Activated T-cell treated with anti-CD3 and anti-CD28 coated beads, Interleukin-2, amount 50 U/mL, for 4 hours (primary cell): ENCODE results near the gene DGCR2. TPM values are rescaled to one million over a fixed set of nuclear protein-coding genes. Genes with fewer than 3 reads are reported as not detected.
A peak's percentile ranks its signal among the peaks of the same experiment; 100 is the strongest.

Source experiments
- ATAC-seq, 2 donors: fragments of 200-7000 bp; cut with Tn5 transposase; one replicate each; pipeline ENCODE4 v1.10.0; 2021
- DNase-seq: peaks from one replicate; pipeline ENCODE4 v3.0.0-alpha.2; 2020
- H3K27me3 Mint-ChIP-seq: one replicate; pipeline ENCODE4 v1.8.0; 2021; ENCODE audit warnings: low read depth, mixed read lengths
- H3K36me3 Mint-ChIP-seq: one replicate; pipeline ENCODE4 v1.8.0; 2022; ENCODE audit warnings: mixed read lengths; ENCODE audit not compliant: insufficient read depth
- H3K4me1 Mint-ChIP-seq: one replicate; pipeline ENCODE4 v1.8.0; 2021; ENCODE audit warnings: low read depth, mixed read lengths
- H3K4me3 Mint-ChIP-seq: one replicate; pipeline ENCODE4 v1.8.0; 2021; ENCODE audit warnings: mild to moderate bottlenecking, moderate library complexity, mixed read lengths
- H3K9me3 Mint-ChIP-seq: one replicate; pipeline ENCODE4 v1.8.0; 2021; ENCODE audit warnings: mixed read lengths
- total RNA-seq, 3 donors: library from RNA; stranded (reverse); gene quantifications; one replicate each; pipeline ENCODE4 v1.2.1, GENCODE V29; 2021

The DGCR2 gene
- total RNA-seq, 3 donors from 2014 or later, result 25.8 to 27.7 (median 27.0) TPM

GRCh38 chr22:19126309-19127273, 4.4 kb upstream of the DGCR2 start:
- Mint-ChIP-seq H3K4me3 (no peak overlapping the region), H3K36me3 (peaks cover 3% of the 10 kb centered on the region), H3K9me3 (no peaks in the 10 kb centered on the region), H3K27me3 (no peaks in the 10 kb centered on the region), H3K4me1 (peaks cover 5% of the 10 kb centered on the region)
- no peak for DNase-seq
- no peak for ATAC-seq

- ATAC-seq (no peak), DNase-seq (no peak)
- peaks cover 13% of the 10 kb centered on the region for H3K4me1 Mint-ChIP-seq
- no peaks in the 10 kb centered on the region for H3K36me3 Mint-ChIP-seq
- H3K4me3 Mint-ChIP-seq, result no peak overlapping the region
- no peaks in the 10 kb centered on the region for H3K9me3 Mint-ChIP-seq
- no peaks in the 10 kb centered on the region for H3K27me3 Mint-ChIP-seq
Observed at GRCh38 chr22:19125474-19126308, 3.5 kb upstream of the DGCR2 start.

GRCh38 chr22:19125011-19125410, 2.8 kb upstream of the DGCR2 start:
- H3K27me3 Mint-ChIP-seq, result no peaks in the 10 kb centered on the region
- H3K36me3 Mint-ChIP-seq, result no peaks in the 10 kb centered on the region
- ATAC-seq, result no peak
- DNase-seq, result no peak
- no peak overlapping the region for H3K4me3 Mint-ChIP-seq
- peaks cover 20% of the 10 kb centered on the region for H3K4me1 Mint-ChIP-seq
- no peaks in the 10 kb centered on the region for H3K9me3 Mint-ChIP-seq

GRCh38 chr22:19124377-19124776, 2.2 kb upstream of the DGCR2 start:
- Mint-ChIP-seq H3K4me1 (peaks cover 26% of the 10 kb centered on the region), H3K9me3 (no peaks in the 10 kb centered on the region), H3K4me3 (no peak overlapping the region), H3K27me3 (no peaks in the 10 kb centered on the region), H3K36me3 (no peaks in the 10 kb centered on the region)
- DNase-seq, result no peak
- no peak for ATAC-seq

GRCh38 chr22:19123936-19124335, 1.7 kb upstream of the DGCR2 start:
- DNase-seq, result no peak
- H3K9me3 Mint-ChIP-seq, result no peaks in the 10 kb centered on the region
- peaks cover 31% of the 10 kb centered on the region for H3K4me1 Mint-ChIP-seq
- no peaks in the 10 kb centered on the region for H3K36me3 Mint-ChIP-seq
- H3K27me3 Mint-ChIP-seq, result no peaks in the 10 kb centered on the region
- no peak overlapping the region for H3K4me3 Mint-ChIP-seq
- no peak for ATAC-seq

- Mint-ChIP-seq H3K9me3 (no peaks in the 10 kb centered on the region), H3K4me3 (peak overlapping the region; percentile 77), H3K4me1 (peaks cover 40% of the 10 kb centered on the region), H3K36me3 (no peaks in the 10 kb centered on the region), H3K27me3 (no peaks in the 10 kb centered on the region)
- DNase-seq, result no peak
- ATAC-seq, result no peak
Observed at GRCh38 chr22:19122752-19123492, 710 bp upstream of the DGCR2 start.

- Mint-ChIP-seq H3K27me3 (no peaks in the 10 kb centered on the region), H3K36me3 (no peaks in the 10 kb centered on the region), H3K4me1 (peaks cover 52% of the 10 kb centered on the region), H3K4me3 (peak overlapping the region; percentile 89), H3K9me3 (no peaks in the 10 kb centered on the region)
- peak; percentile 32 to 45 for ATAC-seq
- DNase-seq, result peak; percentile 15
Observed at GRCh38 chr22:19121631-19122142, 525 bp downstream of the DGCR2 start.

- Mint-ChIP-seq H3K4me3 (peak overlapping the region; percentile 89), H3K9me3 (no peaks in the 10 kb centered on the region), H3K27me3 (no peaks in the 10 kb centered on the region), H3K36me3 (no peaks in the 10 kb centered on the region), H3K4me1 (peaks cover 59% of the 10 kb centered on the region)
- ATAC-seq, result peak; percentile 9 to 13
- no peak for DNase-seq
Observed at GRCh38 chr22:19120829-19121630, 1.2 kb downstream of the DGCR2 start.

- ATAC-seq (no peak), DNase-seq (no peak)
- peaks cover 3% of the 10 kb centered on the region for H3K36me3 Mint-ChIP-seq
- no peaks in the 10 kb centered on the region for H3K9me3 Mint-ChIP-seq
- peak overlapping the region; percentile 89 for H3K4me3 Mint-ChIP-seq
- H3K4me1 Mint-ChIP-seq, result peaks cover 69% of the 10 kb centered on the region
- no peaks in the 10 kb centered on the region for H3K27me3 Mint-ChIP-seq
Observed at GRCh38 chr22:19119949-19120348, 2.3 kb downstream of the DGCR2 start.

- no peaks in the 10 kb centered on the region for H3K9me3 Mint-ChIP-seq
- H3K36me3 Mint-ChIP-seq, result peaks cover 7% of the 10 kb centered on the region
- H3K27me3 Mint-ChIP-seq, result no peaks in the 10 kb centered on the region
- no peak for DNase-seq
- no peak for ATAC-seq
- no peak overlapping the region for H3K4me3 Mint-ChIP-seq
- peaks cover 75% of the 10 kb centered on the region for H3K4me1 Mint-ChIP-seq
Observed at GRCh38 chr22:19118329-19118880, 3.8 kb downstream of the DGCR2 start.

GRCh38 chr22:19117111-19117512, 5.1 kb downstream of the DGCR2 start:
- Mint-ChIP-seq H3K4me1 (peaks cover 77% of the 10 kb centered on the region), H3K36me3 (peaks cover 7% of the 10 kb centered on the region), H3K4me3 (peak overlapping the region; percentile 12), H3K27me3 (no peaks in the 10 kb centered on the region), H3K9me3 (no peaks in the 10 kb centered on the region)
- no peak for ATAC-seq
- DNase-seq, result no peak

GRCh38 chr22:19115628-19116027, 6.6 kb downstream of the DGCR2 start:
- ATAC-seq (no peak), DNase-seq (no peak)
- Mint-ChIP-seq H3K36me3 (peaks cover 7% of the 10 kb centered on the region), H3K9me3 (no peaks in the 10 kb centered on the region), H3K27me3 (no peaks in the 10 kb centered on the region), H3K4me1 (peaks cover 78% of the 10 kb centered on the region), H3K4me3 (peak overlapping the region; percentile 17)

- DNase-seq (no peak), ATAC-seq (no peak)
- no peaks in the 10 kb centered on the region for H3K9me3 Mint-ChIP-seq
- no peak overlapping the region for H3K4me3 Mint-ChIP-seq
- H3K4me1 Mint-ChIP-seq, result peaks cover 76% of the 10 kb centered on the region
- peaks cover 7% of the 10 kb centered on the region for H3K36me3 Mint-ChIP-seq
- no peaks in the 10 kb centered on the region for H3K27me3 Mint-ChIP-seq
Observed at GRCh38 chr22:19114984-19115552, 7.1 kb downstream of the DGCR2 start.
